ENCODE data around the gene AGBL4.

Gene AGBL4

GRCh38 chr1:48756683-48757316 lies 1267.0 kb downstream of the AGBL4 start:
- no peak for DNase-seq

GRCh38 chr1:48753293-48753692 lies 1270.5 kb downstream of the AGBL4 start:
- no peak for DNase-seq

- no peak for DNase-seq
These were observed 1273.6 kb downstream of the AGBL4 start for GRCh38 chr1:48750109-48750508.

GRCh38 chr1:48749068-48749467 lies 1274.7 kb downstream of the AGBL4 start:
- no peak for DNase-seq

GRCh38 chr1:48746906-48747305 lies 1276.8 kb downstream of the AGBL4 start:
- DNase-seq: no peak

- no peak for DNase-seq
These were observed 1279.7 kb downstream of the AGBL4 start for GRCh38 chr1:48744032-48744431.

GRCh38 chr1:48743480-48743879 lies 1280.3 kb downstream of the AGBL4 start:
- DNase-seq: no peak

- no peak for DNase-seq
These were observed 1282.4 kb downstream of the AGBL4 start for GRCh38 chr1:48741380-48741779.

- DNase-seq: no peak
These were observed 1283.1 kb downstream of the AGBL4 start for GRCh38 chr1:48740621-48741020.

- no peak for DNase-seq
These were observed 1284.7 kb downstream of the AGBL4 start for GRCh38 chr1:48739091-48739490.

GRCh38 chr1:48738356-48738755 lies 1285.4 kb downstream of the AGBL4 start:
- DNase-seq: no peak

GRCh38 chr1:48735796-48736195 lies 1288.0 kb downstream of the AGBL4 start:
- no peak for DNase-seq

GRCh38 chr1:48730164-48730910 lies 1293.4 kb downstream of the AGBL4 start:
- DNase-seq: no peak

GRCh38 chr1:48728584-48728983 lies 1295.2 kb downstream of the AGBL4 start:
- no peak for DNase-seq

- no peak for DNase-seq
These were observed 1297.1 kb downstream of the AGBL4 start for GRCh38 chr1:48726557-48727215.

- no peak for DNase-seq
These were observed 1297.6 kb downstream of the AGBL4 start for GRCh38 chr1:48726139-48726538.

- DNase-seq: no peak
These were observed 1298.3 kb downstream of the AGBL4 start for GRCh38 chr1:48725341-48726046.

- no peak for DNase-seq
These were observed 1302.8 kb downstream of the AGBL4 start for GRCh38 chr1:48720929-48721328.

GRCh38 chr1:48718705-48719104 lies 1305.0 kb downstream of the AGBL4 start:
- no peak for DNase-seq

- DNase-seq: no peak
These were observed 1305.6 kb downstream of the AGBL4 start for GRCh38 chr1:48718116-48718630.

GRCh38 chr1:48717082-48717481 lies 1306.7 kb downstream of the AGBL4 start:
- DNase-seq: no peak

- DNase-seq: no peak
These were observed 1307.8 kb downstream of the AGBL4 start for GRCh38 chr1:48715921-48716320.

- no peak for DNase-seq
These were observed 1312.8 kb downstream of the AGBL4 start for GRCh38 chr1:48710915-48711314.
